Progenitor cell of endocrine pancreas (in vitro differentiated cells): ENCODE measurements around the gene SMIM21. TPM values are rescaled to one million over a fixed set of nuclear protein-coding genes. Genes with fewer than 3 reads are reported as not detected.

Experiments
- DNase-seq: peaks from one replicate; pipeline ENCODE4 v3.0.0; 2021; ENCODE audit warnings: low spot score; ENCODE audit not compliant: unreplicated experiment
- H3K27ac Mint-ChIP-seq: 2 replicates; pipeline ENCODE4 v1.8.0; 2021; ENCODE audit warnings: mild to moderate bottlenecking, moderate library complexity, mixed read lengths
- H3K27me3 Mint-ChIP-seq: 2 replicates; pipeline ENCODE4 v1.8.0; 2021; ENCODE audit warnings: mixed read lengths
- H3K36me3 Mint-ChIP-seq: 2 replicates; pipeline ENCODE4 v1.8.0; 2022; ENCODE audit warnings: mixed read lengths; ENCODE audit not compliant: insufficient read depth
- H3K4me1 Mint-ChIP-seq: 2 replicates; pipeline ENCODE4 v1.8.0; 2021; ENCODE audit warnings: low read depth, mixed read lengths
- H3K4me3 Mint-ChIP-seq: 2 replicates; pipeline ENCODE4 v1.8.0; 2021; ENCODE audit warnings: low read depth, mild to moderate bottlenecking, moderate library complexity, mixed read lengths
- H3K9me3 Mint-ChIP-seq: 2 replicates; pipeline ENCODE4 v1.8.0; 2021; ENCODE audit warnings: low read depth, mixed read lengths
- total RNA-seq: library from RNA; stranded (reverse); gene quantifications from 2 replicates; pipeline ENCODE4 v1.2.1, GENCODE V29; 2021
- TF ChIP-seq, protein P1 (sequence below): fragments of 200-600 bp; sonication (generic); IDR thresholded peaks from one replicate; pipeline ENCODE4 v1.5.0; 2021; ENCODE audit warnings: antibody characterized with exemption, mild to moderate bottlenecking; ENCODE audit not compliant: unreplicated experiment

Gene SMIM21
- total RNA-seq, 1 donor from 2014 or later = not detected

DNA sequence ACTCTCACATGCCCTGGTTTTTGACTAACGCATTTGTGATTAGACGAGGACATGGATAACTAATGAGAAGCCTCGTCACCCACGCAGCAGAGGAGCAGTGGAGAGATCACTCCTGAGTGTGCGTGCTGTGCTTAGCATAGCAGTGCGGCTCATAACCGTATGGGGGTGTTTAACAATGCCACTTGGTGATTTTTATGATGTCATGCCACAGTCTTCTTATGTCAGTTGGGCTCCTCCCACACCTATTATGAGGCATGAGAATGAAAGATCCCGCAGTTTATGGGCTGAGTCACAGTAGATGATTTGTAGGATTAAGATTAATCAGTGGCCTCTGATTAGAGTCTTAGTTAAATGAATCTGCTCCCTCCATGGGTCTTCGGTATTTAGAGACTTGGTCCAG, 2.5 kb upstream of the SMIM21 start:
- H3K9me3 Mint-ChIP-seq = no peaks in the 10 kb centered on the region
- peaks cover 12% of the 10 kb centered on the region for H3K27me3 Mint-ChIP-seq
- H3K4me3 Mint-ChIP-seq = no peak overlapping the region
- H3K36me3 Mint-ChIP-seq = no peaks in the 10 kb centered on the region
- no peaks in the 10 kb centered on the region for H3K4me1 Mint-ChIP-seq
- TF ChIP-seq, protein P1, sequence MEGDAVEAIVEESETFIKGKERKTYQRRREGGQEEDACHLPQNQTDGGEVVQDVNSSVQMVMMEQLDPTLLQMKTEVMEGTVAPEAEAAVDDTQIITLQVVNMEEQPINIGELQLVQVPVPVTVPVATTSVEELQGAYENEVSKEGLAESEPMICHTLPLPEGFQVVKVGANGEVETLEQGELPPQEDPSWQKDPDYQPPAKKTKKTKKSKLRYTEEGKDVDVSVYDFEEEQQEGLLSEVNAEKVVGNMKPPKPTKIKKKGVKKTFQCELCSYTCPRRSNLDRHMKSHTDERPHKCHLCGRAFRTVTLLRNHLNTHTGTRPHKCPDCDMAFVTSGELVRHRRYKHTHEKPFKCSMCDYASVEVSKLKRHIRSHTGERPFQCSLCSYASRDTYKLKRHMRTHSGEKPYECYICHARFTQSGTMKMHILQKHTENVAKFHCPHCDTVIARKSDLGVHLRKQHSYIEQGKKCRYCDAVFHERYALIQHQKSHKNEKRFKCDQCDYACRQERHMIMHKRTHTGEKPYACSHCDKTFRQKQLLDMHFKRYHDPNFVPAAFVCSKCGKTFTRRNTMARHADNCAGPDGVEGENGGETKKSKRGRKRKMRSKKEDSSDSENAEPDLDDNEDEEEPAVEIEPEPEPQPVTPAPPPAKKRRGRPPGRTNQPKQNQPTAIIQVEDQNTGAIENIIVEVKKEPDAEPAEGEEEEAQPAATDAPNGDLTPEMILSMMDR = no peak
- DNase-seq = no peak
- H3K27ac Mint-ChIP-seq = no peak overlapping the region

GRCh38 chr18:75428490-75428889, 987 bp upstream of the SMIM21 start:
- no peaks in the 10 kb centered on the region for H3K36me3 Mint-ChIP-seq
- no peaks in the 10 kb centered on the region for H3K9me3 Mint-ChIP-seq
- H3K27ac Mint-ChIP-seq = no peak overlapping the region
- no peak overlapping the region for H3K4me3 Mint-ChIP-seq
- no peaks in the 10 kb centered on the region for H3K4me1 Mint-ChIP-seq
- DNase-seq = no peak
- peaks cover 8% of the 10 kb centered on the region for H3K27me3 Mint-ChIP-seq
- TF ChIP-seq, protein P1 = no peak

GRCh38 chr18:75422341-75422910, 5.1 kb downstream of the SMIM21 start:
- no peak overlapping the region for H3K4me3 Mint-ChIP-seq
- TF ChIP-seq, protein P1 = no peak
- DNase-seq = no peak
- no peaks in the 10 kb centered on the region for H3K4me1 Mint-ChIP-seq
- H3K36me3 Mint-ChIP-seq = no peaks in the 10 kb centered on the region
- no peaks in the 10 kb centered on the region for H3K27me3 Mint-ChIP-seq
- H3K27ac Mint-ChIP-seq = no peak overlapping the region
- H3K9me3 Mint-ChIP-seq = no peaks in the 10 kb centered on the region

DNA sequence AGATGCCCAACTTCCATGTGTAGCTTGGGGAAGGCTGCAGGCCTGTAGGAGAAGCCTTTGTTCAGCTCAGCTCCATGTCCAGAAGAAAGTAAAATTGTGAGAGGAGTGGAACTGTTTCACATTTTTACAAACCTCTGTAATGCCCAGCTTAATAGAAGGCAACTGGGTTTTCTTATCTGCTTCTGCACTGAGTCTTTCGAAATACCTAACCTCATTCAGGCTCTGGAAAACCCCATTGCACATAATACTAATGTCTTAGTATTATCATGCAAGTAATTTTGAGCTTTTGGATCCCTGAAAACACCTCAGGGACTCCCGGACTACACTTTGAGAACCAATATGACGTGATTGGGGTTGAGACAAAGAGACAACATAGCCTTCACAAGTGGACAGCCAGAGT, 5.8 kb downstream of the SMIM21 start:
- Mint-ChIP-seq H3K4me3 (no peak overlapping the region), H3K4me1 (no peaks in the 10 kb centered on the region), H3K27ac (no peak overlapping the region), H3K36me3 (no peaks in the 10 kb centered on the region), H3K9me3 (no peaks in the 10 kb centered on the region), H3K27me3 (no peaks in the 10 kb centered on the region)
- TF ChIP-seq, protein P1 = no peak
- no peak for DNase-seq

GRCh38 chr18:75418293-75419005, 9.1 kb downstream of the SMIM21 start:
- Mint-ChIP-seq H3K27me3 (peaks cover 2% of the 10 kb centered on the region), H3K27ac (no peak overlapping the region), H3K36me3 (no peaks in the 10 kb centered on the region), H3K4me3 (no peak overlapping the region), H3K4me1 (no peaks in the 10 kb centered on the region), H3K9me3 (no peaks in the 10 kb centered on the region)
- DNase-seq = no peak
- TF ChIP-seq, protein P1 = no peak
